HG03025 (cell line): ENCODE data around the gene ZNF609.
"Not testable (repeated sequence)": the region's sequence is repeated elsewhere in the genome, so short reads cannot be mapped to it uniquely, and the experiment has no call there.

Source experiments
- ATAC-seq: cut with Tn5 transposase; IDR thresholded peaks from one replicate; pipeline ENCODE4 v1.9.1; 2021; ENCODE audit warnings: mild to moderate bottlenecking, moderate library complexity; ENCODE audit not compliant: unreplicated experiment, low FRiP score

The ZNF609 gene

DNA sequence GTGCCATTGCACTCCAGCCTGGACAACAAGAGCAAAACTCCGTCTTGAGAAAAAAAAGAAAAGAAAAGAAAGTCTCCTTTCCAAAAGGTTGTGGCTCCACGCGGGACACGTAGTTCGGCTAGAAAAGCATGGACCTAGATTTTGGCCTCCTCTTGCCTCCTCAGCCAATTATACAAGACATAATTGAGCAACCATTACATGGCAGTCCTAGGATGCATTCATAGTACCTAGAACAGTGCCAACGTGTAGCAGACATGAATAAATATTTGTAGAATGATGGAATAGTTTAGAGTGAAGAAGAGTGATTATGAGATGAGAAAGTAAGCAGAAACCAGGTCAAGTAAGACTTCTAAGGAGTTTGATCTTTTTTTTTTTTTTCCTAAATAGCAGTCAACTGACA lies 112.5 kb downstream of the ZNF609 start:
- no peak for ATAC-seq

DNA sequence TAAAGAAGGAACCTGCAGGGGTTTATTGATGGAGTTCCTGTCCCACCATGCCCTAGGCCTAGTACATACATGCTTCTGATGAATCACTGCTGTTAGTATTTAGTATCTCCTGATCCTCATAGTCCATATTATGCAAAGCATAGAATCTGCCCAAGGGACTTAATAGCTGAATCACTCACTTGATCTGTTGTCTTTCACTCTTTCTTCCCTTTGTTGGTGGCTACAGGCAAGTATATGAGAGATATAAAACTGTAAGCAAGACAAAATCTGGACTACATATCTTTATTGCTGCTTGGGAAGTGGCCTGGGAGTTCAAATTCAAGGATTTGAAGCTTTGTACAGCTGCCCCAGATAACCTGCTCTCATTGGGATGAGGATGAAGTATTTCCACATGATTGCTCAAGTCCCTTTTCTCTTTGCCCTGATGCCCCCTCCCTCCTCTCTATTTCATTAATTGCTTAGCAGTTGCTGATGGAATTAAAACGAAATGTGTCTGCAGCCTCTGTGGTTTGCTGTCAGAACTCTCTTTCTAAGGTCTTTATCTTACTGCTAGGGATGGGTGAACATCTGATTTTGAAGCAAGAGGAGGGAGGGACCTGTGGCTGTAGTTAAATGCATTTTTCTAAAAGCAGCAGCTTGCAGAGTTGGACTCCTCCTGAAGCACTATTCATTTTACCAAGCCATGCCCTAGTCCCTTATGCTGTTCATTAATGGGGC lies 114.1 kb downstream of the ZNF609 start:
- no peak for ATAC-seq

DNA sequence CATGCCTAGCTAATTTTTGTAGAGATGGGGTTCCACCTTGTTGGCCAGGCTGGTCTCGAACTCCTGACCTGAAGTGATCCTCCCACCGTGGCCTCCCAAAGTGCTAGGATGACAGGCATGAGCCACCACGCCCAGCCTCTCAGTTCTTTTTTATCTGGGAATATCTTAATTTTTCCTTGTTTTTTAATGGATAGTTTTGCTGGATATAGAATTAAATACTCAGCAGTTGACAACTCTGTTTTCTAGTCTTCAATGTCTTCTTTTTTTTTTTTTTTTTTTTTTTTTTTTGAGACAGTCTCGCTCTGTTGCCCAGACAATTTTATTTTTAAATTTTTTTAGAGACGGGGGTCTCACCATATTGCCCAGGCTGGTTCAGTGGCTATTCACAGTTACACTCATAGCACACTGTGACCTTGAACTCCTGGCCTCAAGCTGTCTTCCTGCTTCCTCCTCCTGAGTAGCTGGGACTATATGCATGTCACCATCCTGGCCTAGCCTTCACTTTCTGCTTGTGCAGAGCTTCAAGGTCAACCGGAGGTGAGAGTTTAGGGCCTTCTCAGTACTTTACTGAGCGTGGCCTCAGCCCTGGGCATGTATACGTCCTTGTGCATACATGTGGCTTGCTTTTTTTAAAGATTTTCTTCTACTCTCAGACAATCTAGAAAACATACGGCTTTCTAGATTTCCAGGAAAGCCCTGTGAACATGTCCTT lies 120.5 kb downstream of the ZNF609 start:
- ATAC-seq, result no peak

DNA sequence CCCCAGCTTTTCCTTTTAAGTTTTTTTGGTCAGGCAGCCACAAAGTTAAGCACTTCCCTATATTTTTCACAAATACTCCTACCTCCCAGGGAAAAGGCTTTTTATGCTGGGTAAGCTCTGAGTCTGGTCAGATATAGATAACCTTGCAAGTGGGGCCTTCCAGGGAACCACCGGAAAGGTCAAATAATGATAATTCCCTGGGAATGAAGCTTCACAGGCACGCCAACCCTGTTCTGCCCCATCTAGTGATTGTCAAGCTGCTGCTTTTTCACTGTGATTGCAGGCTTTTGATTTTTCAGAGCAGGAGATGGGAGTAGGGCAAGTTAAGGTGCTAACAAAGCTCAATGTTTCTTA lies 121.0 kb downstream of the ZNF609 start:
- ATAC-seq, result no peak

DNA sequence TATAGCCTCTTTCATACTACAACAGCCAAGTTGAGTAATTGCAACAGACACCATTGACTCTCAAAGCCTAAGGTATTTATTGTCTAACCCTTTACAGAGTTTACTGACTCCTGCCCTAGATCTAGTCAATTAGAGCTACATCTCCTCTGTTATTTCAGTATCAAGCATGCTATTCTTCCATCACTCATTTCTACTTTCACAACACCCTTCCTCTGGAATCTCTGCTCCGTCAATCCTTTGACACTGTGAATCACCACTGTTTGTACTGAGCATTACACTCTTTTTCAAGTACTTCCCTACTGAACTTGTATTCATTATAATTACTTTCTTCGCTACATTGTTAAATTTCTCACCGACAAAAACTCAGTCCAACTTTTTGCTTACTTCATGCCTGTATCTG lies 121.8 kb downstream of the ZNF609 start:
- ATAC-seq, result no peak

DNA sequence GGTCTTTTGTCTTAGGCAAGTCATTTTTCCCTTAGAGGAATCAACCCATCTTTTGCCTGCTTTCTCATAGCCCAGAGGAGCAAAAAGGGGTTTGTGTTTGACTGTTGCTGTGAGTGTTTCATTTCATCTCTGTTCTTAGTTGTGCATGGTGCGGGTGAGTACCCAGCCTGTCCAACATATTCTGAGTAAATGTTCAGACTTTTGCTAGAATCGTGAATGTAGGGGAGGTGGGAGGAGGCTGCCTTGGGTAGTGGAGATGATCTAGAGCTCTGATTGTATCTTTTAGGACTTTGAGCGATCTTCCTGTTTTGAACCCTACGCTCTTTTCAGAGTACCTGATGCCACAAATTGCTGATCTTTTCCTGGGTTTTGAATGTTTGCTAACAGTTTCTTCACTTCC lies 123.1 kb downstream of the ZNF609 start:
- ATAC-seq, result no peak

DNA sequence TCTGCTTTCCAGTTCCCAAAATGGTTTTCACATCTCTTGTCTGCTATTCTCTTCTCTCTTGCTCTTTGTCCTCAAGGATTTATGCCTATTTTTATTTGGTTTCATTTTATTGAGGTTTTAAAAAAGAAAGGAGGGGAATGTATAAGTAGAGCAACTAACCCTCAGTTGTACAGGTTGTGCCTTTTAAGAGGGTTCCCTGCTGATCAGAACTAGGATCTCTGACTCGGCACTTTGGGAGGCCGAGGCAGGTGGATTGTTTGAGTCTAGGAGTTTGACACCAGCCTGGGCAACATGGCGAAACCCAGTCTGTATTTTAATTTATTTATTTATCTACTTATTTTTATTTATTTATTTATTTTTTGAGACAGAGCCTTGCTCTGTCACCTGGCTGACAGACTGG lies 123.6 kb downstream of the ZNF609 start:
- no peak for ATAC-seq

DNA sequence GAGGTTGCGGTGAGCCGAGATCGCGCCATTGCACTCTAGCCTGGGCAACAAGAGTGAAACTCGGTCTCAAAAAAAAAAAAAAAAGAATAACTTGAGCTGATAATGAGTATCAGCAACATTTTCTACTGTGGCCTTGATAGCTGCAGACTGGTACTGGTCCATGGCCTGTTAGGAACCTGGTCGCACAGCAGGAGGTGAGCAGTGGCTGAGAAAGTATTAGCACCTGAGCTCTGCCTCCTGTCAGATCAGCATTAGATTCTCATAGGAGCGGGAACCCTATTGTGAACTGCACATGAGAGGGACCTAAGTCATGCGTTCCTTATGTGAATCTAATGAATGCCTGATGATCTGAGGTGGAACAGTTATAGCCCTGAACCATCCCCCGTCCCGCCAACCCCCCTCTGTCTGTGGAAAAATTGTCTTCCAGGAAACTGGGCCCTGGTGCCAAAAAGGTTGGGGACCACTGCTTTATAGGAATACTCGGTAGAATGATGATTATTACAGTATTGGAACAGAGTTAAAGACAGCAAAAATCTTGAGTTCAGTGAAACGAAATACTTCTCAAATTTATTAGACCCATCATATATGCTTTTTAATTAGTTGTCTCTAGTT lies 126.0 kb downstream of the ZNF609 start:
- no peak for ATAC-seq

DNA sequence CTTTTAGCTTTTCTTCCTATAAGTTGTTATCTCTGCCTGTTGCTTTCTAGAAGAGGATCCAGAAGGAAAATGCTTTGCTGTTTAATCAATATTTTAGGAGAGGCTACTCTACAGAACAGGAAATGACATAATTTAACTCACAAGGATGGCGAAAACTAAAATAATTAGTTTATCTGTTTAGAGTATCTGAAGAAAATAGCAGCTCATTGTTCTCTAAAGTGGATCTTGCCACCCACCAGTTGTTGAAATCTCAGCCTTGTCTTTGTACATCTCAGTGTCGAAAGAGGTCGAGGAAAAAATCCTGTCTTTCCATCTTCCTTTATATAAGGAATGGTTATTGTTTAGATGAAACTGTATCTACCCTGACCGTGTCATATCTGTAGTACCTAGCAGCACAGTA lies 126.6 kb downstream of the ZNF609 start:
- no peak for ATAC-seq

DNA sequence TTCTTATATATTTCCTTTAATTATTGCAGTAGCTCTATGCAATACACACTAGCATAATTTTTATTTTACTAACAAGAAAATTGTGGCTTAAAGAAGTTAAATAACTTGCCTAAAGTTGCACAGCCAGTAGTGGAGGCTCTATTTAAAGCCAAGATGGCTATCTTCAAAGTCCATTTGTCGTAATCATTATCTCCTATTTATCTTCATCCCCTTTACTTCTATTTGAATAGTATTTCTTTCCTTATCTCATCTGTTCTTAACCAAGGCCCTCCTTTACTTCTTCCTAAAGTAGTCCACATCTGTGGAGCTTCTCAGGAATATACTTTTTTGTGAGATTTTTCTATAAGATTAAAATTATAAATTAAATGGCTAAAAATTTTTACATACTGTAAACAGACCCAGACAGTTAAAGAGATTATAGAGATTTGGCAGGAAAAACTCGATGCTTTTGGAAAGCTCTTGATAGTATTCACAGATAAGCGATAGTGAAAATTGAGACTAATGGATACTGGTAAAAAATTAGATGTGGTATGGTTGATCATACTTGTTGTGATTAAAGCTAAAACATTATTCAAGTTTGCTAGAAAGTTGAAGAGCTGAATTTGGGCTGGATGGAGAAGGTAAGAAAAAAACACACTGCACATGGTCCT lies 129.2 kb downstream of the ZNF609 start:
- no peak for ATAC-seq

DNA sequence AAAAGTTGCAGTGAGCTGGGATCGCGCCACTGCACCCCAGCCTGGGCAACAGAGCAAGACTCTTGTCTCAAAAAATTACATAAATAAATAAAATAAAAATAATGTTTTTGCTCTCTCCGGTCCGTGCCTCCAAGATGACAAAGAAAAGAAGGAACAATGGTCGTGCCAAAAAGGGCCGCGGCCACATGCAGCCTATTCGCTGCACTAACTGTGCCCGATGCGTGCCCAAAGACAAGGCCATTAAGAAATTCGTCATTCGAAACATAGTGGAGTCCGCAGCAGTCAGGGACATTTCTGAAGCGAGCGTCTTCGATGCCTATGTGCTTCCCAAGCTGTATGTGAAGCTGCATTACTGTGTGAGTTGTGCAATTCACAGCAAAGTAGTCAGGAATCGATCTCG lies 132.5 kb downstream of the ZNF609 start:
- not testable (repeated sequence) for ATAC-seq

DNA sequence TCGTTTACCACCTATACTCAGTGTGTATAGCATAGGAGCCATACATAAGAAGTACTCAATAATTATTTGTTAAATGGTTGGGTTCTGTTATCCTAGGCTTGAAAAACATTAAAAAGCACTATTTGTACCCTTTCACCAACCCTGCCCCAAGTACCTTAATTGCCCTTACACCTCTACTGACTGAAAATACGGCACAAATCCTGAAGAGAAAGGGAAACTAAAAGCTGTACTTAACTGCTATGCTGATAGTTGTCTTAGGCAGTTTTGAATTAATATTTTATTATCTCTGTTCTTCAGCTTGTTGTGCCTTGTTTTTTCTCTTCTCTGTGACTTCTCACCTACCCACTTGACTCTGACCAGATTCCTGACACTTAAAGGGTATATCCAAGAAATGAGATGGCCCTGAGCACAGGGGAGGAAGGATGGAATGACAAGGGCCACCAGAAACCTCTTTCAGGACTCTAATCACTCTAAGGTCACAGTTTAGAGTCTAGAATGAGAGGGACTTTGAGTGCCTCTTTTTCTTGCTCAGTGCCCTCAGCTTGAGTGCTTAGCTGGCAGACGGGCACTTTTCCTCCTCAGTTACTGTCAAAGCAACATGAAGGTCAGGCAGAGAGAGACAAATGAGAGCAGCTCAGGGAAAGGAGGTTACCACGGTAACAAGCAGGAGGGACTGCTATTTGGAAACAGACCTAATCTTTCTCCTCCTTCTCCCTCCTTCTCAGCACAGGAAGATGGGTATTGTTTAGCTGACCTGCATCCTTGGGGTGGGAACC lies 136.5 kb downstream of the ZNF609 start:
- ATAC-seq, result no peak

DNA sequence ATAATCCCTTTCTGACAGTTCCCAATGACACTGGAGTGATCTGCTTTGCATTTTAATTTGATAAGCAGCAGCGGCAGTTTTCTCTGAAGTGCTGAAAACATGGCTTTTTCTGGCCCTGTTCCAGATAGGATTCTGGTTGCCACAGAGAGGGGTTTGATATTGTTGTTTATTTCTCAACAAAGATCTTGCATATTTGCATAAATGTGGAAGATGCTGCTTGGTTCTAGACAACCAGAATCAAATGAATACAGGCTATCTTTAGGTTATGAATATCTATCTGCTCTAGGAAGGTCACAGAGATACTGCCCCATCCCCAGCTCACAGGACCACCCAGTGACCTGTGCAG lies 137.1 kb downstream of the ZNF609 start:
- no peak for ATAC-seq

DNA sequence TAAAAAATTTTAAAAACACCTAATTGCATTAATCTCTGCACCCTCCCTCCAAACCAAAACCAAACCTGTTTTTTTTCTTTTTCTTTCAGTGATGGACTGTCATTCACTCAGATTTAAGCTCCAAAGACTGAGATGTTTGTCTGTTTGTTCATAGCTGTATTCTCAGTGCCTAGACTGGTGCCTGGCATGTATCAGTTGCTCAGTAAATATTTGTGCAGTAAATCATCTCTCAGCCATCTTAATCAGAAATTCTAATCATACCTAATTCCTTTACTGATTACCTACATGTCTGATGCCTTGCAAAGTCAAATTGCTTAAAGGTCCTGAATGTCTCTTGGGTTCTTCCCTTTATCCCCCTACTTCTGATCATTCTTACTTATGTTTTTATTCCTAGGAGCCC lies 138.8 kb downstream of the ZNF609 start:
- no peak for ATAC-seq

DNA sequence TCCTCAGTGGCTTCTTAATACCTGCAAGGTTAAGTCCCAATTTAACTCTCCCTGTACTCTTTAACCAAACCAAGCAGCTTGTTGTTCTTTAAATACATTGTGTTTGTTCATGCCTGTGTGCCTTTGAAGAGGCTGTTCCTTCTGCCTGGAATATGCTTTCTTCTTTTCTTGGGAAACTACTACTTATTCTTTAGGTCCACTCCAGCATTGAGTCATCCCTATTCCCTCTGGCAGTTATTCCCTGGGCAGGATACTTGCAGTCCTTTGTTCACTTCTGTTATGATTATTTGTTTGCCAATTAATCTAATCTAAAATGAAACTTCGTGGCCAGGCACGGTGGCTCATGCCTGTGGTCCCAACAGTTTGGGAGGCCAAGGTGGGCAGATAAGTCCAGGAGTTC lies 139.3 kb downstream of the ZNF609 start:
- ATAC-seq, result no peak

DNA sequence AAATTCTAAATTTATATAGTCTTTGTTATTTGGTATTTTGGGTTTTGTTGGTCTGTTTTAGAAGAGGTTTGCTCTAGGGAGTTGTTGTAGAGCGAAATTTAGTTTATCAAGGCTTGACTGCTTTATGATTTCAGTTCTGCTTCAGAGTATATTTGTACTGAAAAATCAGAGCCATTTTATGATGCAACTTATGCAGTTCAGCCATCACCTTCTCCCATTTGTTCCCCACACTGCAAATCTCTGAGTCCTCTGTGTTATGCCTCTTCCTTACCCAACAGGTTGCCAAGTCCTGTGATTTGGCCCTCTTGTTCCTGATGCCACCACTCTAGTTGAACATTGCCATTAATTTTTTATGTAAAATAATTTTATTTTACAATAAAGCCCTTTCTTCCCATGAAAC lies 140.4 kb downstream of the ZNF609 start:
- no peak for ATAC-seq

DNA sequence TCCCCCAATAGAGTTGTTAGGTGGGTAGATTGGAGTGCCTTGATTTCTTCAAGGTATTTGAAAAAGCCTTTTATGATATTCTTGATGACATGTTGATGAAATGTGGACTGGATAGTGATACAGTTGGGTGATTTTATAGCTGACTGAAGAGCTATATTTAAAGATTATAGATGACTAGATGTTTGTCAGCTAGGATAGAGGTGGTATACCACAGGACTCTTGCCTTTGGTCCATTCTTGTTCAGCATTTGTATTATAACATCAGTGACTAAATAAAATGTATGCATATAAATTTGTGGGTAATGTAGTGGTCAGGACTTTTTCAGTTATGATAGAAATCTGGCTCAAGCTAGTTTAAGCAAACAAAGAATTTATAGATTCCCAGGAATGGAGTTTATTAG lies 143.9 kb downstream of the ZNF609 start:
- no peak for ATAC-seq

DNA sequence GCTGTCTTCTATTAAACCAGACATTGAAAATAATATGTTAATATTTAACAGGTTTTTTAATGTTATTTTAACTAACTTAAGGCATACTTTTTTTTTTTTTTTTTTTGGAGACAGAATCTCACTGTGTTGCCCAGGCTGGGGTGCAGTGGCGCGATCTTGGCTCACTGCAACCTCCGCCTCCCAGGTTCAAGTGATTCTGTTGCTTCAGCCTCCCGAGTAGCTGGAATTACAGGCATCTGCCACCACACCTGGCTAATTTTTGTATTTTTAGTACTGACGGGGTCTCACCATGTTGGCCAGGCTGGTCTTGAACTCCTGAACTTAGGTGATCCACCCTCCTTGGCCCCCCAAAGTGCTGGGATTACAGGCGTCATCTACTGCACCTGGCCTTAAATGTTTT lies 147.0 kb downstream of the ZNF609 start:
- ATAC-seq, result not testable (repeated sequence)

DNA sequence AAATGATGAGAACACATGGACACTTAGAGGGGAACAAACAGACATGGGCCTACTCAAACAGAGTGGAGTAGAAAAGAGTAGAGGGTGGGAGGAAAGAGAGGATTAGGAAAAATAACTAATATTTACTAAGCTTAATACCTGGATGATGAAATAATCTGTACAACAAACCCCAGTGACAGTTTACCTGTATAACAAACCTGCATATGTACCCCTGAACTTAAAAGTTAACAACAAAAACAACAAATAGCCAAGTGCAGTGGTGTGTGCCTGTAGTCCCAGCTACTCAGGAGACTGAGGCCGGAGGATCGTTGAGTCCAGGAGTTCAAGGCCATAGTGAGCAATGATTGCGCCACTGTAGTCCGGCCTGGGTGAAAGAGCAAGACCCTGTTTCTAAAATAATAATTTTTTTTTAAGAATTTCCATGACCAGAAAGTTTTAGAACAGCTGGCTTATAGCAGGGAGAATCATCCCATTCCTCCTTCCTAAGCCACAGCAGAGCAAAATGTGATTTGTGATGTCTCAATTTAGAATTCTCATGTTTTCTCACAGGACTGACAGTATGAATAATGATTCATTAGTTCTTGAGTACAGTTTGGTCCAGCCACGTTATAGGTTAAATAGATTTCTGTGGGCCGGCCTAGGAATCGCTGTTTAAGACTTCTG lies 150.0 kb downstream of the ZNF609 start:
- ATAC-seq, result no peak

DNA sequence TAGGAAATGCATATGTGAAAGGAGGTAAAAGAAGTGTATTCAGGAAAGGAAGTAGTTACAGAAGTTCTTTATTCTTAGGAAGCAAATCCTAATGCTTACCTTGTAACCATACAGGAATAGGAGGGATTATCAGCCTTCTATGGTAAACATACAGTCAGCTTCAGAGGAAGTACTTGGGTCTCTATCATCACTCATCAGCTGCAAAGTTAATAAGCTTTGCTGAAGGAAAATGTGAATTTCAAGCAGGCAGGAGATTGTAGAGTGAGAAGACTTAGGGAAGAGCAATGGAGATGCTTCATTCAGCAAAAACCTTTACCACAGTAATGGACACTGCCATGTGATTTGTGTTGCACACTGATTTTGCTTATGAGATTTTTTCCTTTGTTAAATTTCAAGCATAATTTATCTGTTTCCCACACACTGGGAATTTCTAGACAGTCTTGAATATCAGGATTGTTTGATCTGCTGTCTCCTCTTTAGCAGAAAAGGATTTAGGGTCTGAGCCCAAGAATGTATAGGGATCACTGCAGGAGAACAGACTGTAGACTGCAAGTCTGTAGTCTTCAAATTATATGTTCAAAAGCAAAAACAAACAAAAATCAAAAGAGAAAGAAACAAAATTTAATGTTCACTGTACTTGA lies 150.8 kb downstream of the ZNF609 start:
- no peak for ATAC-seq
